ENCODE measurements around the gene GNPDA1. TPM values are rescaled to one million over a fixed set of nuclear protein-coding genes. Genes with fewer than 3 reads are reported as not detected.

GNPDA1 gene
- total and polyA plus RNA-seq, 10 of the 15 experiments (the other 5 are each of a cell fraction or from before 2014, with no cell fraction given), result 1.0 to 11.9 (median 3.9) TPM

DNA sequence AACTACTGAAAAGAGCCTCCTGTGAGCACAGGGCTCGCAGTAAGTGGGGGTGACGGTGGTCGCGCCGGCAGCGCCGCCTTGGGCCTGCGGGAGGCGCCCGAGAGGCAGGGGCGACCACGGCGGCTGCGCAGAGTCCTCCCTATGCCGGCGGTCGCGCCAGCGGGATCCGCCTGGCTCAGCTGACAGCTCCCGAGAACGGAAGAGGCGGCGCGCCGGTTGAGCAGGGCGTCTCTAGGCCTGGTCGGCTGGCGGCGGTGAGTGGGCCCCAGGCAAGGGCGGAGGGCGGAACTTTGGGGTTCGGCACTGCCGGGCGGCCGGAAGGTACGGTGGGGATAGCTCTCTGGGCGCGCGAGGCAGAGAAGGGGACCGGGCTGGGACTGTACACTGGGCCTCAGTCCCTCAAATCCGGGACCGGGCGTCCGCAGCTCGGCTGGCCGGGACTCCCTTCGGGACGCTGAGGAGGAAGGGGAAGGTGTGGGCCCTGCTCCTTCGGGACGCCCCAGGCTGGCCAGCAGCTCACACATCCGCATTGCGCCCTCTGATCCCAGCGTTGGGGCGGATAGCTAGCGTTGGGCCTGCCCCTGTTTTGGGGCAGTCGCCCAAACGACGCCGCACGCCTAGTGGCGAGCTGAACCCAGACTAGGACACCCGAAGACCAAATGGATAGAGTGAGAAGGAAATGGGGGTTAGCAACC is 43.8 kb downstream of the GNPDA1 start, which contains the start of gene RNF14 (continued):
- TF ChIP-seq, protein P1, sequence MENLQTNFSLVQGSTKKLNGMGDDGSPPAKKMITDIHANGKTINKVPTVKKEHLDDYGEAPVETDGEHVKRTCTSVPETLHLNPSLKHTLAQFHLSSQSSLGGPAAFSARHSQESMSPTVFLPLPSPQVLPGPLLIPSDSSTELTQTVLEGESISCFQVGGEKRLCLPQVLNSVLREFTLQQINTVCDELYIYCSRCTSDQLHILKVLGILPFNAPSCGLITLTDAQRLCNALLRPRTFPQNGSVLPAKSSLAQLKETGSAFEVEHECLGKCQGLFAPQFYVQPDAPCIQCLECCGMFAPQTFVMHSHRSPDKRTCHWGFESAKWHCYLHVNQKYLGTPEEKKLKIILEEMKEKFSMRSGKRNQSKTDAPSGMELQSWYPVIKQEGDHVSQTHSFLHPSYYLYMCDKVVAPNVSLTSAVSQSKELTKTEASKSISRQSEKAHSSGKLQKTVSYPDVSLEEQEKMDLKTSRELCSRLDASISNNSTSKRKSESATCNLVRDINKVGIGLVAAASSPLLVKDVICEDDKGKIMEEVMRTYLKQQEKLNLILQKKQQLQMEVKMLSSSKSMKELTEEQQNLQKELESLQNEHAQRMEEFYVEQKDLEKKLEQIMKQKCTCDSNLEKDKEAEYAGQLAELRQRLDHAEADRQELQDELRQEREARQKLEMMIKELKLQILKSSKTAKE (IDR thresholded peaks at IDR 0.05; ENCODE audit: low read depth, poor library complexity, severe bottlenecking), result no peak

DNA sequence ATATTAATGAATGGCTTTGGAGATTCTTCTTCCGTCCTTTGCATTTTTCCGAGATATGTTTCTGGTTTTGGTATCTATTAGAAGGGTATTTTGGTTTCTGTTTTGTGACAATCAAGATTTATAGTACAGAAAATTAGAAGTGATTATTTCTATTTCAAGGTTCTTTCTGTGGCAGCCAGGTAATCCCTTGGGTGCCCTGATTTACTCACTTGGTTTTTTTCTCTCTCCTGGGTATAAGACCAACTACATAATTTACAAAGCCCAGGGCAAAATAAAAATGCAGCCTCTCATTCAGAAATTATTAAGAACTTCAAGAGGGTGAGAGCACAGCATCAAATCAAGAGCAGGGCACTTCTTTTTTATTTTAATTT is 45.9 kb downstream of the GNPDA1 start:
- POLR2A ChIA-PET, result interaction anchor here (3.3 kb wide), 1 partner anchor 43 kb away, joined by 22 read pairs; the partner anchor contains the start of gene DELE1
- Histone ChIP-seq H3K4me2 (ENCODE audit: control insufficient read depth, insufficient read depth) (peak overlapping the region; percentile 63; the same call in 1 of the 2 replicates), H3K9me3 (replicated peaks; ENCODE audit: control insufficient read depth, insufficient read depth, low read length) (no peaks in the 10 kb centered on the region), H3K4me3 (no peak overlapping the region), H3K9ac (ENCODE audit: control insufficient read depth, insufficient read depth, low read length) (no peak overlapping the region), H3K27ac (ENCODE audit: control insufficient read depth, insufficient read depth) (no peak overlapping the region), H3K27me3 (replicated peaks in 1 of 2; ENCODE audit: control insufficient read depth in 2 of 2, insufficient read depth in 2 of 2, low read length in 1 of 2) (no peaks in the 10 kb centered on the region), H4K20me1 (ENCODE audit: control insufficient read depth, insufficient read depth) (no peaks in the 10 kb centered on the region), H3K4me1 (ENCODE audit: control insufficient read depth, insufficient read depth, low read length) (peaks cover 8% of the 10 kb centered on the region), H3K79me2 (ENCODE audit: control insufficient read depth, insufficient read depth, low read length) (peaks cover 15% of the 10 kb centered on the region), H2AFZ (ENCODE audit: control insufficient read depth, low read depth, low read length) (peak overlapping the region; percentile 68; the same call in 1 of the 2 replicates), H3K36me3 (ENCODE audit: control insufficient read depth in 2 of 2, insufficient read depth in 2 of 2, low read length in 1 of 2) (no peaks in the 10 kb centered on the region)
- BruUV-seq (replicated peaks), result no TSS peak
- 0% methylated on average over 2 of the region's 2 CpGs for WGBS (ENCODE audit: insufficient coverage, insufficient replicate concordance, low lambda C conversion rate, missing lambda C conversion rate)
- SMC1A ChIA-PET (ENCODE audit: uncharacterized antibody, unreplicated experiment), result interaction anchor here (1.0 to 3.3 kb wide), 2 partner anchors 27 to 49 kb away, joined by 6 to 10 read pairs; no protein-coding TSS in a partner anchor
- CTCF ChIA-PET, result interaction anchor here (3.0 to 4.3 kb wide), 2 partner anchors 11 to 86 kb away, joined by 12 to 29 read pairs; no protein-coding TSS in a partner anchor
- DNase-seq (ENCODE audit: low read depth, low spot score) (no peak), ATAC-seq (no peak), FAIRE-seq (no peak)
- in situ Hi-C loops (cut with MboI) (no loop called here), intact Hi-C loops (cut with micrococcal nuclease; ENCODE audit: unreplicated experiment) (loop anchor here (10.0 kb wide), 2 partner anchors 302 to 372 kb away; no protein-coding TSS in a partner anchor)
- RAD21 ChIA-PET (ENCODE audit: unreplicated experiment), result no interaction called here
- TF ChIP-seq MTA2 (IDR thresholded peaks at IDR 0.05; ENCODE audit: low read depth), result peak; percentile 72
- TF ChIP-seq SUPT20H (IDR thresholded peaks at IDR 0.05; ENCODE audit: borderline replicate concordance, control insufficient read depth, low read depth, low read length), result no peak
- TF ChIP-seq ZBTB33 (IDR thresholded peaks at IDR 0.05), result no peak
- TF ChIP-seq, protein P2, sequence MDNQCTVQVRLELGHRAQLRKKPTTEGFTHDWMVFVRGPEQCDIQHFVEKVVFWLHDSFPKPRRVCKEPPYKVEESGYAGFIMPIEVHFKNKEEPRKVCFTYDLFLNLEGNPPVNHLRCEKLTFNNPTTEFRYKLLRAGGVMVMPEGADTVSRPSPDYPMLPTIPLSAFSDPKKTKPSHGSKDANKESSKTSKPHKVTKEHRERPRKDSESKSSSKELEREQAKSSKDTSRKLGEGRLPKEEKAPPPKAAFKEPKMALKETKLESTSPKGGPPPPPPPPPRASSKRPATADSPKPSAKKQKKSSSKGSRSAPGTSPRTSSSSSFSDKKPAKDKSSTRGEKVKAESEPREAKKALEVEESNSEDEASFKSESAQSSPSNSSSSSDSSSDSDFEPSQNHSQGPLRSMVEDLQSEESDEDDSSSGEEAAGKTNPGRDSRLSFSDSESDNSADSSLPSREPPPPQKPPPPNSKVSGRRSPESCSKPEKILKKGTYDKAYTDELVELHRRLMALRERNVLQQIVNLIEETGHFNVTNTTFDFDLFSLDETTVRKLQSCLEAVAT (IDR thresholded peaks at IDR 0.05), result no peak
- no peak for TF ChIP-seq CBFB (IDR thresholded peaks at IDR 0.05; ENCODE audit: low read depth)
- TF ChIP-seq SMAD1 (IDR thresholded peaks at IDR 0.05; ENCODE audit: low read depth, partially characterized antibody), result no peak
- no peak for TF ChIP-seq RAD21 (IDR thresholded peaks at IDR 0.05; ENCODE audit: insufficient read depth, low read depth, low read length)
- no peak for TF ChIP-seq BMI1 (IDR thresholded peaks at IDR 0.05; ENCODE audit: borderline replicate concordance)
- 0 out of 2 replicates have a peak, but pooled peaks have one; percentile 17 for TF ChIP-seq NR2F1 (conservative IDR thresholded peaks at IDR 0.05)
- peak; percentile 16; the same call in 1 of the 2 replicates for TF ChIP-seq BCL11A (IDR thresholded peaks at IDR 0.05; ENCODE audit: low read depth, low read length)
- no peak for TF ChIP-seq RB1 (IDR thresholded peaks at IDR 0.05; ENCODE audit: borderline replicate concordance)
- TF ChIP-seq MTA3 (IDR thresholded peaks at IDR 0.05; ENCODE audit: borderline replicate concordance, low read length), result no peak
- no peak for TF ChIP-seq TAF1 (IDR thresholded peaks at IDR 0.05; ENCODE audit: borderline replicate concordance, low read depth, low read length)

Data from GM12878 (cell line).